Gastrocnemius medialis (tissue), 4 donors: ENCODE measurements around the gene PHACTR1. TPM values are rescaled to one million over a fixed set of nuclear protein-coding genes. Genes with fewer than 3 reads are reported as not detected.

Experiments used
- ATAC-seq, 2 donors: fragments of 150-250 bp; one replicate each; pipeline ENCODE4 v1.9.1; 2016
- DNase-seq, 2 donors: peaks; one replicate each; pipeline ENCODE4 v3.0.0-alpha.2; 2019
- H3K27ac ChIP-seq, 4 donors: fragments of 200-600 bp; sonication (generic); 1 replicate in 1 of 4; 2 replicates in 3 of 4; pipeline ENCODE4 v1.5.1; 2016 to 2018; ENCODE audit warnings: mild to moderate bottlenecking in 2 of 4, moderate library complexity in 1 of 4
- H3K27me3 ChIP-seq, 3 donors: fragments of 200-600 bp; sonication (generic) in 2 of 3; 1 replicate in 1 of 3; 2 replicates in 2 of 3; pipeline versions ENCODE4 v1.5.1 to v1.6.0; 2016 to 2019; ENCODE audit warnings: mild to moderate bottlenecking in 1 of 3, moderate library complexity in 1 of 3
- H3K36me3 ChIP-seq, 2 donors: fragments of 200-600 bp; sonication (generic) in 1 of 2; one replicate each; pipeline ENCODE4 v1.5.1; 2017 to 2018
- H3K4me1 ChIP-seq, 2 donors: fragments of 200-600 bp; sonication (generic) in 1 of 2; one replicate each; pipeline ENCODE4 v1.5.1; 2016 to 2017; ENCODE audit warnings: mild to moderate bottlenecking in 2 of 2
- H3K4me3 ChIP-seq, 4 donors: fragments of 200-600 bp; sonication (generic) in 3 of 4; 1 replicate in 1 of 4; 2 replicates in 3 of 4; pipeline ENCODE4 v1.5.1; 2016 to 2019; ENCODE audit warnings: mild to moderate bottlenecking in 2 of 4
- H3K9me3 ChIP-seq, 3 donors: fragments of 200-600 bp; sonication (generic) in 2 of 3; 1 replicate in 1 of 3; 2 replicates in 2 of 3; pipeline ENCODE4 v1.5.1; 2016 to 2019
- CTCF ChIP-seq, 5 experiments: fragments of 450-650 bp in 3 of 5; fragments of 200-600 bp in 2 of 5; sonication (generic) in 2 of 5; IDR thresholded peaks in 4 of 5; conservative IDR thresholded peaks in 1 of 5; 1 replicate in 4 of 5; 2 replicates in 1 of 5; pipeline ENCODE4 v1.5.1; 2016 to 2019; ENCODE audit warnings: antibody characterized with exemption in 5 of 5, mild to moderate bottlenecking in 3 of 5, moderate library complexity in 3 of 5
- POLR2A ChIP-seq, 2 donors: fragments of 450-650 bp; IDR thresholded peaks; one replicate each; pipeline ENCODE4 v1.6.1; 2017; ENCODE audit warnings: antibody characterized with exemption in 2 of 2, mild to moderate bottlenecking in 2 of 2, moderate library complexity in 2 of 2
- in situ Hi-C, 4 donors: fragments of 200-750 bp; cut with MboI; loops; one replicate each; pipeline versions ENCODE4 v1.15.0 to v1.8.0; 2017; ENCODE audit warnings: low sequenced_read_pairs in 4 of 4
- intact Hi-C: fragments of 100-400 bp; cut with DNase I; formaldehyde crosslinking; loops from one replicate; pipeline ENCODE4 v1.15.1; 2023; ENCODE audit warnings: low total_unique reads
- total RNA-seq, 4 donors: library from RNA; depleted of rRNA; stranded (reverse); fragments of >200 nt; gene quantifications; one replicate each; pipeline versions ENCODE4 v1.1.0 to v1.2.3, GENCODE V29; 2016

Gene PHACTR1
- total RNA-seq, 4 donors from 2014 or later, result 0.07 to 0.82 (median 0.21) TPM

GRCh38 chr6:13336553-13336952, 620.0 kb downstream of the PHACTR1 start:
- TF ChIP-seq CTCF (IDR thresholded peaks at IDR 0.05 in 4 of 5, conservative IDR thresholded peaks at IDR 0.05 in 1 of 5) (peak; percentile 62 to 95 (median 88)), POLR2A (IDR thresholded peaks at IDR 0.05) (no peak)
- peak; percentile 44 to 68 for DNase-seq
- Histone ChIP-seq H3K4me3 (no peak overlapping the region), H3K4me1 (no peaks in the 10 kb centered on the region), H3K36me3 (no peaks in the 10 kb centered on the region), H3K9me3 (no peaks in the 10 kb centered on the region), H3K27me3 (no peaks in the 10 kb centered on the region), H3K27ac (peak overlapping the region in 1 of 4 donors; percentile 13)
- in situ Hi-C loops, result loop anchor here (5.0 to 25.0 kb wide), 5 partner anchors 196 to 726 kb away; no protein-coding TSS in a partner anchor
- ATAC-seq, result peak; percentile 74 to 91
- intact Hi-C loops, result loop anchor here (1.0 to 5.0 kb wide), 3 partner anchors 151 to 731 kb away; partner anchors contain the start of gene GFOD1

DNA sequence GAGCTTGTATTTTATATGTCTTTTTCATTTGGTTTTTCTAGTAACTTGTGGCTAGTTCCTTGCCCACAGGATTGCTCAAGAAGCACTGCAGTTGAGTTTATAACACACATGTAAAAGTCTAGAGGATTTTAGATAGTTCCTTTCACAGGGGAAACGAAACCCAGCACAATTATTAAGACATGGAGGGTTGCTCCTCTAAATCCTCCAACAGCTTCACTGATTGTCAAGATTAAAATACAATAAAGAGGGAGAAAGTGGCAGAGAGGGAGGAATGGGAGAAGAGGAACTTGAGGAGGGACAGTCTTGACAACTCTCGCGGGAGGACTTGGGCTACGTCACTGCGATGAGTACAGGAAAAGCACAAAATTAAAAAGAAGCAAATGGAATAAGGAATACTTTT, 621.5 kb downstream of the PHACTR1 start:
- H3K27ac ChIP-seq, result no peak overlapping the region
- in situ Hi-C loops (loop anchor here (5.0 to 25.0 kb wide), 5 partner anchors 194 to 724 kb away; no protein-coding TSS in a partner anchor), intact Hi-C loops (loop anchor here (5.0 kb wide), 2 partner anchors 149 to 729 kb away; partner anchors contain the start of gene GFOD1)
- no peaks in the 10 kb centered on the region for H3K27me3 ChIP-seq
- ATAC-seq (no peak), DNase-seq (no peak)
- H3K9me3 ChIP-seq, result no peaks in the 10 kb centered on the region
- H3K4me1 ChIP-seq, result no peaks in the 10 kb centered on the region
- H3K4me3 ChIP-seq, result no peak overlapping the region
- no peaks in the 10 kb centered on the region for H3K36me3 ChIP-seq
- TF ChIP-seq CTCF (IDR thresholded peaks at IDR 0.05 in 4 of 5, conservative IDR thresholded peaks at IDR 0.05 in 1 of 5) (no peak), POLR2A (IDR thresholded peaks at IDR 0.05) (no peak)
